ENCODE measurements around the gene CASK.

DNA sequence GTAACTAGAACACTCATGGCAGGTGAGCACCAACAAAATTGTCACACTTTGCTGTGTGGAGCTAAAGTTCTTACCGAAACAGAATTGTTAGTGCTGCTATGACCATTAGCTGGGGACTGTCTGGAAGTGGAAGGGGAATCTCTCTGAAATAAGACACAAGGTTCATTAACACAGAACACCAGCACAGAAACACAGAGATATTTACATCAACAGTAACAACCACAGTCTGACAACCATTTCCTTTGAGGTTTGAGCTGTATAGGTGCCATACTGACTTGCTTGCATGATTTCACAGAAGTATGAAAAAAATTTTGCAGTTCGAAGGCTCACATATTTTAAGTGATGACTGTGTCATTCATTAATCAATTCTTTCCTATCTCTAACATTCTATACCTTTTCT is 366.4 kb downstream of the CASK start:
- TF ChIP-seq, protein P1, sequence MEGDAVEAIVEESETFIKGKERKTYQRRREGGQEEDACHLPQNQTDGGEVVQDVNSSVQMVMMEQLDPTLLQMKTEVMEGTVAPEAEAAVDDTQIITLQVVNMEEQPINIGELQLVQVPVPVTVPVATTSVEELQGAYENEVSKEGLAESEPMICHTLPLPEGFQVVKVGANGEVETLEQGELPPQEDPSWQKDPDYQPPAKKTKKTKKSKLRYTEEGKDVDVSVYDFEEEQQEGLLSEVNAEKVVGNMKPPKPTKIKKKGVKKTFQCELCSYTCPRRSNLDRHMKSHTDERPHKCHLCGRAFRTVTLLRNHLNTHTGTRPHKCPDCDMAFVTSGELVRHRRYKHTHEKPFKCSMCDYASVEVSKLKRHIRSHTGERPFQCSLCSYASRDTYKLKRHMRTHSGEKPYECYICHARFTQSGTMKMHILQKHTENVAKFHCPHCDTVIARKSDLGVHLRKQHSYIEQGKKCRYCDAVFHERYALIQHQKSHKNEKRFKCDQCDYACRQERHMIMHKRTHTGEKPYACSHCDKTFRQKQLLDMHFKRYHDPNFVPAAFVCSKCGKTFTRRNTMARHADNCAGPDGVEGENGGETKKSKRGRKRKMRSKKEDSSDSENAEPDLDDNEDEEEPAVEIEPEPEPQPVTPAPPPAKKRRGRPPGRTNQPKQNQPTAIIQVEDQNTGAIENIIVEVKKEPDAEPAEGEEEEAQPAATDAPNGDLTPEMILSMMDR (IDR thresholded peaks at IDR 0.05), result no peak
- TF ChIP-seq EP300 (IDR thresholded peaks at IDR 0.05), result no peak

Measured in tibial nerve (tissue), 4 donors.